Smooth muscle cell (in vitro differentiated cells): ENCODE measurements around the gene LRP2BP. TPM values are rescaled to one million over a fixed set of nuclear protein-coding genes. Genes with fewer than 3 reads are reported as not detected.

Experiments
- DNase-seq: peaks from one replicate; lab custom pipeline; 2025; ENCODE audit not compliant: unreplicated experiment; lab: John Stamatoyannopoulos, UW
- H2AFZ ChIP-seq: fragments of 200-600 bp; sonication (generic); 2 replicates; pipeline ENCODE4 v1.6.0; 2016; ENCODE audit warnings: antibody characterized with exemption, low read depth, mild to moderate bottlenecking
- H3F3A ChIP-seq: fragments of 200-600 bp; sonication (generic); 2 replicates; pipeline ENCODE4 v1.6.0; 2017; ENCODE audit warnings: antibody characterized with exemption, low read depth
- H3K27ac ChIP-seq: fragments of 200-600 bp; sonication (generic); 2 replicates; pipeline ENCODE4 v1.5.1; 2016; ENCODE audit warnings: low read depth, mild to moderate bottlenecking
- H3K27me3 ChIP-seq: fragments of 200-600 bp; sonication (generic); 2 replicates; pipeline ENCODE4 v1.6.1; 2016; ENCODE audit warnings: low read depth, mild to moderate bottlenecking
- H3K36me3 ChIP-seq: fragments of 200-600 bp; sonication (generic); 2 replicates; pipeline ENCODE4 v1.5.1; 2016; ENCODE audit warnings: low read depth
- H3K4me1 ChIP-seq: fragments of 200-600 bp; sonication (generic); 2 replicates; pipeline ENCODE4 v1.5.1; 2016; ENCODE audit warnings: low read depth
- H3K4me2 ChIP-seq: fragments of 200-600 bp; sonication (generic); 2 replicates; pipeline ENCODE4 v1.6.0; 2016; ENCODE audit warnings: mild to moderate bottlenecking
- H3K4me3 ChIP-seq: fragments of 200-600 bp; sonication (generic); 2 replicates; pipeline ENCODE4 v1.5.1; 2016; ENCODE audit warnings: mild to moderate bottlenecking
- H3K79me2 ChIP-seq: fragments of 200-600 bp; sonication (generic); 2 replicates; pipeline ENCODE4 v1.6.0; 2016; ENCODE audit warnings: low read depth, mild to moderate bottlenecking
- H3K9ac ChIP-seq: fragments of 200-600 bp; sonication (generic); 2 replicates; pipeline ENCODE4 v1.6.0; 2016; ENCODE audit warnings: low read depth
- H3K9me3 ChIP-seq: fragments of 200-600 bp; sonication (generic); replicated peaks from 2 replicates; pipeline ENCODE4 v1.5.1; 2016; ENCODE audit warnings: low read depth
- H4K20me1 ChIP-seq: fragments of 200-600 bp; sonication (generic); 2 replicates; pipeline ENCODE4 v1.6.0; 2016; ENCODE audit warnings: low read depth
- CTCF ChIP-seq: fragments of 200-600 bp; sonication (generic); IDR thresholded peaks from 2 replicates; pipeline ENCODE4 v1.5.1; 2017; ENCODE audit warnings: borderline replicate concordance, mild to moderate bottlenecking, antibody characterized with exemption; ENCODE audit not compliant: insufficient read depth, poor library complexity, severe bottlenecking
- WGBS: methylation state at CpG from one replicate; pipeline ENCODE4 v1.1.7; 2016; ENCODE audit warnings: low lambda C conversion rate; 5-methylcytosine and 5-hydroxymethylcytosine counted together
- polyA plus RNA-seq: library from polyadenylated mRNA; unstranded; fragments of >200 nt; fragmentation: Nextera tagmentation; extraction: Ambion mirVana; gene quantifications from 2 replicates; pipeline ENCODE4 v1.2.1, GENCODE V29; 2016
- total RNA-seq: library from RNA; depleted of rRNA; stranded (reverse); fragments of >200 nt; gene quantifications from 2 replicates; pipeline ENCODE4 v1.2.3, GENCODE V29; 2014

Gene LRP2BP
- total and polyA plus RNA-seq, 2 experiments from 2014 or later: 0.48 to 1.4 TPM

GRCh38 chr4:185416955-185417354 is 21.2 kb upstream of the LRP2BP start:
- no peak for DNase-seq
- H3K27ac ChIP-seq: no peak overlapping the region
- no peaks in the 10 kb centered on the region for H3K9me3 ChIP-seq
- no peak overlapping the region for H2AFZ ChIP-seq
- no peak overlapping the region for H3K9ac ChIP-seq
- peaks cover 24% of the 10 kb centered on the region for H3K36me3 ChIP-seq
- H3K79me2 ChIP-seq: peaks cover 18% of the 10 kb centered on the region
- peaks cover 2% of the 10 kb centered on the region for H3K4me1 ChIP-seq
- no peak for TF ChIP-seq CTCF
- H3F3A ChIP-seq: no peaks in the 10 kb centered on the region
- H4K20me1 ChIP-seq: peaks cover 11% of the 10 kb centered on the region
- no peaks in the 10 kb centered on the region for H3K27me3 ChIP-seq
- no peak overlapping the region for H3K4me2 ChIP-seq
- no peak overlapping the region for H3K4me3 ChIP-seq

GRCh38 chr4:185412412-185412811 is 16.7 kb upstream of the LRP2BP start:
- Histone ChIP-seq H3F3A (no peaks in the 10 kb centered on the region), H3K27me3 (no peaks in the 10 kb centered on the region), H3K27ac (no peak overlapping the region), H2AFZ (no peak overlapping the region), H3K4me2 (no peak overlapping the region), H3K9ac (no peak overlapping the region), H3K4me1 (no peaks in the 10 kb centered on the region), H3K36me3 (peaks cover 37% of the 10 kb centered on the region), H3K9me3 (peaks cover 6% of the 10 kb centered on the region), H3K79me2 (no peaks in the 10 kb centered on the region), H4K20me1 (no peaks in the 10 kb centered on the region), H3K4me3 (no peak overlapping the region)
- WGBS: 96% methylated on average over 5 of the region's 5 CpGs
- no peak for TF ChIP-seq CTCF
- DNase-seq: no peak

- Histone ChIP-seq H4K20me1 (no peaks in the 10 kb centered on the region), H3K9me3 (peaks cover 6% of the 10 kb centered on the region), H3K4me2 (no peak overlapping the region), H3K9ac (no peak overlapping the region), H3K79me2 (no peaks in the 10 kb centered on the region), H3F3A (no peaks in the 10 kb centered on the region), H3K4me1 (no peaks in the 10 kb centered on the region), H2AFZ (no peak overlapping the region), H3K27ac (no peak overlapping the region), H3K4me3 (no peak overlapping the region), H3K27me3 (no peaks in the 10 kb centered on the region), H3K36me3 (peaks cover 35% of the 10 kb centered on the region)
- DNase-seq: no peak
- 95% methylated on average over 5 of the region's 5 CpGs for WGBS
- TF ChIP-seq CTCF: no peak
Observed at GRCh38 chr4:185411849-185412248, 16.1 kb upstream of the LRP2BP start.

- no peak overlapping the region for H2AFZ ChIP-seq
- no peaks in the 10 kb centered on the region for H4K20me1 ChIP-seq
- H3K4me1 ChIP-seq: no peaks in the 10 kb centered on the region
- H3K36me3 ChIP-seq: peaks cover 27% of the 10 kb centered on the region
- TF ChIP-seq CTCF: no peak
- H3K9me3 ChIP-seq: peaks cover 6% of the 10 kb centered on the region
- no peaks in the 10 kb centered on the region for H3K27me3 ChIP-seq
- 98% methylated on average over 2 of the region's 2 CpGs for WGBS
- no peaks in the 10 kb centered on the region for H3F3A ChIP-seq
- H3K4me3 ChIP-seq: no peak overlapping the region
- no peak overlapping the region for H3K27ac ChIP-seq
- no peaks in the 10 kb centered on the region for H3K79me2 ChIP-seq
- H3K4me2 ChIP-seq: no peak overlapping the region
- no peak for DNase-seq
- H3K9ac ChIP-seq: no peak overlapping the region
Observed at GRCh38 chr4:185408432-185408831, 12.7 kb upstream of the LRP2BP start.
